SJSA1 (cell line): ENCODE results near the gene HORMAD2. TPM values are rescaled to one million over a fixed set of nuclear protein-coding genes. Genes with fewer than 3 reads are reported as not detected.
"Not testable (repeated sequence)": the region's sequence is repeated elsewhere in the genome, so short reads cannot be mapped to it uniquely, and the experiment has no call there.

Source experiments
- DNase-seq, 2 experiments: peaks; one replicate each; pipeline ENCODE4 v3.0.0-alpha.2; 2015 to 2020; ENCODE audit warnings: low spot score in 2 of 2, low read depth in 1 of 2
- H3K27ac ChIP-seq: fragments of 250-450 bp; sonication (Bioruptor Pico); 2 replicates; pipeline ENCODE4 v1.5.1; 2020; ENCODE audit warnings: mild to moderate bottlenecking, moderate library complexity
- H3K27me3 ChIP-seq: fragments of 250-450 bp; sonication (Bioruptor Pico); replicated peaks from 2 replicates; pipeline ENCODE4 v1.5.1; 2020; ENCODE audit warnings: mild to moderate bottlenecking, moderate library complexity
- H3K36me3 ChIP-seq: fragments of 250-450 bp; sonication (Bioruptor Pico); 2 replicates; pipeline ENCODE4 v1.5.1; 2020; ENCODE audit warnings: mild to moderate bottlenecking
- H3K4me1 ChIP-seq: fragments of 250-450 bp; sonication (Bioruptor Pico); replicated peaks from 2 replicates; pipeline ENCODE4 v1.6.1; 2021; ENCODE audit warnings: mild to moderate bottlenecking
- H3K4me3 ChIP-seq: fragments of 250-450 bp; sonication (Bioruptor Pico); 2 replicates; pipeline ENCODE4 v1.5.1; 2020; ENCODE audit warnings: mild to moderate bottlenecking
- H3K9me3 ChIP-seq: fragments of 250-450 bp; sonication (Bioruptor Pico); replicated peaks from 2 replicates; pipeline ENCODE4 v1.5.1; 2020; ENCODE audit warnings: mild to moderate bottlenecking
- total RNA-seq: library from RNA; depleted of rRNA; stranded (reverse); fragments of >200 nt; shearing (Covaris generic); gene quantifications from 2 replicates; pipeline ENCODE4 v1.2.3, GENCODE V29; 2014

HORMAD2 gene
- total RNA-seq, 1 experiment from 2014 or later = not detected

GRCh38 chr22:30212996-30213441 is 132.8 kb downstream of the HORMAD2 start:
- Histone ChIP-seq H3K36me3 (no peaks in the 10 kb centered on the region), H3K9me3 (no peaks in the 10 kb centered on the region), H3K27me3 (no peaks in the 10 kb centered on the region), H3K4me3 (no peak overlapping the region), H3K27ac (peak overlapping the region; percentile 53), H3K4me1 (peaks cover 56% of the 10 kb centered on the region)
- peak; percentile 77 to 79 for DNase-seq

GRCh38 chr22:30214703-30215407 is 134.6 kb downstream of the HORMAD2 start:
- Histone ChIP-seq H3K36me3 (no peaks in the 10 kb centered on the region), H3K9me3 (no peaks in the 10 kb centered on the region), H3K4me3 (no peak overlapping the region), H3K27me3 (no peaks in the 10 kb centered on the region), H3K27ac (no peak overlapping the region), H3K4me1 (peaks cover 38% of the 10 kb centered on the region)
- no peak for DNase-seq

GRCh38 chr22:30216272-30216671 is 136.0 kb downstream of the HORMAD2 start:
- H3K4me3 ChIP-seq, H3K9me3 ChIP-seq, DNase-seq, H3K27me3 ChIP-seq, H3K36me3 ChIP-seq, H3K27ac ChIP-seq: not testable (repeated sequence)
- peaks cover 24% of the 10 kb centered on the region for H3K4me1 ChIP-seq

- Histone ChIP-seq H3K9me3 (no peaks in the 10 kb centered on the region), H3K27ac (no peak overlapping the region), H3K27me3 (no peaks in the 10 kb centered on the region), H3K36me3 (no peaks in the 10 kb centered on the region), H3K4me1 (peaks cover 20% of the 10 kb centered on the region), H3K4me3 (no peak overlapping the region)
- DNase-seq = no peak
Measured at GRCh38 chr22:30216710-30217109, 136.4 kb downstream of the HORMAD2 start.

GRCh38 chr22:30217698-30218560 is 137.7 kb downstream of the HORMAD2 start:
- Histone ChIP-seq H3K27me3 (no peaks in the 10 kb centered on the region), H3K9me3 (no peaks in the 10 kb centered on the region), H3K36me3 (no peaks in the 10 kb centered on the region), H3K4me3 (no peak overlapping the region), H3K27ac (no peak overlapping the region), H3K4me1 (peaks cover 8% of the 10 kb centered on the region)
- no peak for DNase-seq

GRCh38 chr22:30219049-30219654 is 138.9 kb downstream of the HORMAD2 start:
- DNase-seq = no peak
- no peak overlapping the region for H3K27ac ChIP-seq
- H3K9me3 ChIP-seq = no peaks in the 10 kb centered on the region
- H3K36me3 ChIP-seq = no peaks in the 10 kb centered on the region
- H3K4me1 ChIP-seq = peaks cover 8% of the 10 kb centered on the region
- H3K27me3 ChIP-seq = no peaks in the 10 kb centered on the region
- no peak overlapping the region for H3K4me3 ChIP-seq

GRCh38 chr22:30219668-30220278 is 139.5 kb downstream of the HORMAD2 start:
- no peaks in the 10 kb centered on the region for H3K9me3 ChIP-seq
- H3K36me3 ChIP-seq = no peaks in the 10 kb centered on the region
- H3K27ac ChIP-seq = no peak overlapping the region
- H3K4me3 ChIP-seq = no peak overlapping the region
- peaks cover 15% of the 10 kb centered on the region for H3K4me1 ChIP-seq
- H3K27me3 ChIP-seq = no peaks in the 10 kb centered on the region
- no peak for DNase-seq

- Histone ChIP-seq H3K4me1 (peaks cover 22% of the 10 kb centered on the region), H3K36me3 (no peaks in the 10 kb centered on the region), H3K27me3 (no peaks in the 10 kb centered on the region), H3K27ac (no peak overlapping the region), H3K4me3 (no peak overlapping the region), H3K9me3 (no peaks in the 10 kb centered on the region; the same call in 1 of the 2 replicates)
- no peak for DNase-seq
Measured at GRCh38 chr22:30220338-30221012, 140.2 kb downstream of the HORMAD2 start.

GRCh38 chr22:30221121-30221992 is 141.1 kb downstream of the HORMAD2 start:
- Histone ChIP-seq H3K4me1 (peaks cover 31% of the 10 kb centered on the region), H3K36me3 (no peaks in the 10 kb centered on the region), H3K27me3 (no peaks in the 10 kb centered on the region), H3K9me3 (no peaks in the 10 kb centered on the region; the same call in 1 of the 2 replicates), H3K27ac (no peak overlapping the region), H3K4me3 (no peak overlapping the region)
- no peak for DNase-seq

- Histone ChIP-seq H3K27me3 (no peaks in the 10 kb centered on the region), H3K27ac (no peak overlapping the region), H3K36me3 (no peaks in the 10 kb centered on the region), H3K9me3 (no peaks in the 10 kb centered on the region; the same call in 1 of the 2 replicates), H3K4me3 (no peak overlapping the region), H3K4me1 (peaks cover 40% of the 10 kb centered on the region)
- DNase-seq = no peak
Measured at GRCh38 chr22:30222321-30222720, 142.1 kb downstream of the HORMAD2 start.

- Histone ChIP-seq H3K9me3 (no peaks in the 10 kb centered on the region; the same call in 1 of the 2 replicates), H3K4me1 (peaks cover 47% of the 10 kb centered on the region), H3K27ac (no peak overlapping the region), H3K27me3 (no peaks in the 10 kb centered on the region), H3K36me3 (no peaks in the 10 kb centered on the region), H3K4me3 (no peak overlapping the region)
- no peak for DNase-seq
Measured at GRCh38 chr22:30223303-30223702, 143.0 kb downstream of the HORMAD2 start.

GRCh38 chr22:30224161-30224857 is 144.0 kb downstream of the HORMAD2 start:
- Histone ChIP-seq H3K27me3 (no peaks in the 10 kb centered on the region), H3K4me1 (peaks cover 57% of the 10 kb centered on the region), H3K27ac (peak overlapping the region; percentile 63), H3K9me3 (no peaks in the 10 kb centered on the region; the same call in 1 of the 2 replicates), H3K36me3 (no peaks in the 10 kb centered on the region), H3K4me3 (no peak overlapping the region)
- DNase-seq = peak; percentile 78 to 85
